SH-SY5Y (cell line): ENCODE data around the gene CGN.

Source experiments
- GATA2 ChIP-seq: IDR thresholded peaks from 2 replicates; pipeline ENCODE4 v1.6.1; 2011; ENCODE audit warnings: mild to moderate bottlenecking, low read depth, low read length
- GATA3 ChIP-seq: IDR thresholded peaks from 2 replicates; pipeline ENCODE4 v1.6.1; 2011; ENCODE audit warnings: low read depth, mild to moderate bottlenecking, low read length, moderate library complexity

- TF ChIP-seq GATA2 (no peak), GATA3 (no peak)
Observed at GRCh38 chr1:151547119-151547899, 36.1 kb downstream of the CGN start.
